OCI-LY7 (cell line): Measurements from ENCODE around the gene CD38.

Experiments
- EZH2phosphoT487 ChIP-seq: fragments of 200-600 bp; sonication (generic); IDR thresholded peaks from 2 replicates; pipeline ENCODE4 v1.6.1; 2018; ENCODE audit warnings: low read depth, borderline replicate concordance, mild to moderate bottlenecking, mixed run types, antibody characterized with exemption, low read length, moderate library complexity, mixed read lengths
- TF ChIP-seq, protein P1 (sequence below): fragments of 200-600 bp; sonication (generic); conservative IDR thresholded peaks from 2 replicates; pipeline ENCODE4 v1.5.1; 2014; ENCODE audit warnings: mild to moderate bottlenecking, antibody characterized with exemption, low read length, moderate library complexity, mixed read lengths

GRCh38 chr4:15794905-15795304, 16.8 kb downstream of the CD38 start:
- TF ChIP-seq EZH2phosphoT487 = no peak
- TF ChIP-seq, protein P1, sequence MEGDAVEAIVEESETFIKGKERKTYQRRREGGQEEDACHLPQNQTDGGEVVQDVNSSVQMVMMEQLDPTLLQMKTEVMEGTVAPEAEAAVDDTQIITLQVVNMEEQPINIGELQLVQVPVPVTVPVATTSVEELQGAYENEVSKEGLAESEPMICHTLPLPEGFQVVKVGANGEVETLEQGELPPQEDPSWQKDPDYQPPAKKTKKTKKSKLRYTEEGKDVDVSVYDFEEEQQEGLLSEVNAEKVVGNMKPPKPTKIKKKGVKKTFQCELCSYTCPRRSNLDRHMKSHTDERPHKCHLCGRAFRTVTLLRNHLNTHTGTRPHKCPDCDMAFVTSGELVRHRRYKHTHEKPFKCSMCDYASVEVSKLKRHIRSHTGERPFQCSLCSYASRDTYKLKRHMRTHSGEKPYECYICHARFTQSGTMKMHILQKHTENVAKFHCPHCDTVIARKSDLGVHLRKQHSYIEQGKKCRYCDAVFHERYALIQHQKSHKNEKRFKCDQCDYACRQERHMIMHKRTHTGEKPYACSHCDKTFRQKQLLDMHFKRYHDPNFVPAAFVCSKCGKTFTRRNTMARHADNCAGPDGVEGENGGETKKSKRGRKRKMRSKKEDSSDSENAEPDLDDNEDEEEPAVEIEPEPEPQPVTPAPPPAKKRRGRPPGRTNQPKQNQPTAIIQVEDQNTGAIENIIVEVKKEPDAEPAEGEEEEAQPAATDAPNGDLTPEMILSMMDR = no peak
